IPS-11a (cell line): ENCODE measurements around the gene CSTPP1.
"Not testable (repeated sequence)": the region's sequence is repeated elsewhere in the genome, so short reads cannot be mapped to it uniquely, and the experiment has no call there.

ENCODE experiments used
- H3K4me3 ChIP-seq: one replicate; pipeline ENCODE4 v1.5.1; 2013; ENCODE audit warnings: low read depth, low read length, control low read depth

Gene CSTPP1

DNA sequence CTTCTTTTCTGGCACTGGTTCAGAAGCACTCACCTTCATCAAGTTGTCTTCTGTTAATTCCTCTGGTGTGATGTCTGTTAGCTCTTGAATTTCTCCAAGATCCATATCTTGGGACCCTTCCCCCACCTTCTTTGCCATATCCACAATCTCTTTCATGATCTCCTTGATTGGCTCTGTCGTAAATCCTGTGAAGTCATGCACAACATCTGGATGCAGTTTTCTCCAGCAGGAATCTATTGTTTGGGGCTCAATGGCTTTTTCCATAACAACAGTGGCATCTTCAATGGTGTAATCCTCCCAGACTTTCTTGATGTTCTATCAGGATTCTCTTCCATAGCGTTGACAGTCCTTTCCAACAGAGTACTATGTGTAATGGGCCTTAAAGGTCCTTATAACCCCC, 96.9 kb downstream of the CSTPP1 start:
- H3K4me3 ChIP-seq: no peak overlapping the region

DNA sequence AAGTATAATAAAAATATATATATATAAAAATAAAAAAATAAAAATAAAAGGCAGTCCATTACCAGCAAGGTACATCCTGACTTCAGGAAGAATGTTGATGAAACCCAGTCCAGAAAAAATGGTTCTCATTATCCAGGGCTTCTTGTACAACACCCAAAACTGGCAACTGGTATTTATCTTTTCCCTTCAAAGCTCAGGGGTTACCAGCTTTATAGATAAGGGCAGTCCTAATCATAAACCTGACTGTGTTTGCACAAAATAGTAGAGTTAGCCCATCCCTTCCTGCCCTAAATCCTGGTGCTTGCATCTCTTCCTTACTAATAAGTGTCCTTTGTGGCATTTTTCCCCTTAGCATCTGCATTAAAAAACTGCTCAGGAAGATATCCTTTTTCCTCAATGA, 97.5 kb downstream of the CSTPP1 start:
- H3K4me3 ChIP-seq: no peak overlapping the region

DNA sequence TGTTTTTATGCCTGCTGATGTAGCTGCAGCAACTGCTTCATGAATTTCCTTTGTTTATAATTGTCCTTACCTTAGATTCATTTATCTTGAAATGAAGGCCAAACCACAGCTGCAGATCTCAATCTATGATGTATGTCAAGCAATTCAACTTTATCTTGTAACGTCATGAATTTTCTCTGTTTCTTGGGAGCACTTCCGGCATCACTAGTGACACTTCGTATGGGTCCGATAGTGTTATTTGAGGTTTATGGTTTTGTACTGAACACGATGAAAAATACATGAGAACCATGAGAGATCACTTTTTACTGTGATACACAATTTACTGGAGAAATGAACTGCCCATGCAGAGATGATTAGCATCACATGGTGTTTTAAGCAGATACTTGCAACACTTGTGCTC, 98.5 kb downstream of the CSTPP1 start:
- H3K4me3 ChIP-seq: no peak overlapping the region

DNA sequence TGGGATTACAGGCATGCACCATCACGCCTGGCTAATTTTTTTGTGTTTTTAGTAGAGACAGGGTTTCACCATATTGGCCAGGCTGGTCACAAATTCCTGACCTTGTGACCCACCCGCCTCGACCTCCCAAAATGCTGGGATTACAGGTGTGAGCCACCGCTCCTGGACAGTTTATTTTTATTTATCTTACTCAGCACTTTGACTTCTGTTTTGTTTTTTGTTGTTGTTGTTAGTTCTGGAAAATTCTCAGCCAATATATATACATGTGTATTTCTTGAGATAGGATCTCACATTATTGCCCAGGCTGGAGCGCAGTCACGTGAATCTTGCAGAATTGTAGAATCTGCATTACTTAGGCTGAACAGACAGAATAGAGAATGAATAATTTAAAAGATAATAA, 107.6 kb downstream of the CSTPP1 start:
- H3K4me3 ChIP-seq: no peak overlapping the region

- H3K4me3 ChIP-seq: no peak overlapping the region
Observed at GRCh38 chr11:47047972-47048371, 111.4 kb downstream of the CSTPP1 start.

- H3K4me3 ChIP-seq: no peak overlapping the region
Observed at GRCh38 chr11:47050284-47050683, 113.7 kb downstream of the CSTPP1 start.

- H3K4me3 ChIP-seq: no peak overlapping the region
Observed at GRCh38 chr11:47051217-47051616, 114.7 kb downstream of the CSTPP1 start.

- H3K4me3 ChIP-seq: no peak overlapping the region
Observed at GRCh38 chr11:47052165-47052564, 115.6 kb downstream of the CSTPP1 start.

DNA sequence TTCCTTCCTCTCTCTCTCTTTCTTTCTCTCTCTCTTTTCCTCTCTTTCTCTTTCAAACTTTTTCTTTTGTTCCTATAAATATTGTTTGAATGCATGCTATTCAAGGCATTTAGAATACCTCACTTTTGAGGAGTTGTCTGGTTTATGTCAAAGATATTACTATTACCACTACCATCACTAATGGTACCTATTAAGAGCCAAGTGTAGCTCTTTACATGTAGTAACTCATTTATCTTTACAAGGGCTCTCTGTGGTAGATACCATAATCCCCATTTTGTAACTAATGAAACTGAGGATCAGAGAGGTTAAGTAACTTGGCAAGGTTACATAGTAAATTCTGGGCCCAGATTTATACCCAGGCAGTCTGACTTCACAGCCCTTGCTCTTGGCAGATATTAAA, 116.0 kb downstream of the CSTPP1 start:
- H3K4me3 ChIP-seq: no peak overlapping the region

- no peak overlapping the region for H3K4me3 ChIP-seq
Observed at GRCh38 chr11:47055534-47055933, 119.0 kb downstream of the CSTPP1 start.

DNA sequence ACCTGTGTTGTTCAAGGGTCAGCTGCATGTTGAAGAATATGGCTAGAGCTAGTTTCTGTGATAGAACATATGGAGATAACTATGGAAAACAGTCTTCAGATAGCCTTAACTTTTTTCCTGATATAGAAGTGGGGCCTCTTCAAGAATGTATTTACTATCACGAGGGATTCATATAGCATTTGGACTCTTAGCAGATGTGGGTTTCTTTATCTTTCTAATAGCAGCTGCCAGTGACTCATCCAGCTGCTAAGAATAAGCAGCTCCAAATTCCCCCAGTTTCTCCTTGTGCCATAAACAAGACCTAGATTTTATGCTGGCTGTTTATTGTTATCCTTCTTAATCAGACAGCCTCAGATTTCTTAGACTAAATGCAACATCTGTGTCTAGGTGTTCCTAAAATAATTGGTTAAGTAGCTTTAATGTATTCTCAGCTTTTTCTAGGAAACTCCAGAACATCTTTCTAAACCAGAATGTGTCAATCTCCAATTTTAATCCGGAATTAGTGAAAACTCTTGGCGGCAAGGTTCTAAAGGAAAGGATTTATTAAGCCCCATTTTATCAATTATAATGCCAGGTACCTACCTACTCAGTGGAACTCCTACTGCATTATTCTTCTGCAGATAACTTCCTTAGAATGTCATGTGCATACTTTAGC, 119.8 kb downstream of the CSTPP1 start:
- no peak overlapping the region for H3K4me3 ChIP-seq

DNA sequence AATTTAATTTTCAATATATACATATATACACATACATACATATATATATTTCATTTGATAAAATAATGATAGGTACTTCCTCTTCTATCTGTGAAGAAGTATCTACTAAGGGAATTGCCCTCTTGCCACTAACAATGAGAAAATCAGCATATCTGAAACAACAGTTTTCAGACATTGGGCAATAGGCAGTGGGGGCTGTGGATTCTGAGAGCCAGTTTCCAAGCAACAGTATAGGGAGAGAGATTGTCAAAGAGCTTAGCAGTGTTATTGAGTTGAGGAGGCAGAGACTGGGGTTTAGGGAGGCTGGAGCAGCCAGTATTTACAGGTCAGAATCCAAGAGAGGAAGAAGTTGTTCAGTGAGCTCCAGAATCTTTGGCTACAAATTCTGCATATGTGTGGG, 120.8 kb downstream of the CSTPP1 start:
- H3K4me3 ChIP-seq: no peak overlapping the region

DNA sequence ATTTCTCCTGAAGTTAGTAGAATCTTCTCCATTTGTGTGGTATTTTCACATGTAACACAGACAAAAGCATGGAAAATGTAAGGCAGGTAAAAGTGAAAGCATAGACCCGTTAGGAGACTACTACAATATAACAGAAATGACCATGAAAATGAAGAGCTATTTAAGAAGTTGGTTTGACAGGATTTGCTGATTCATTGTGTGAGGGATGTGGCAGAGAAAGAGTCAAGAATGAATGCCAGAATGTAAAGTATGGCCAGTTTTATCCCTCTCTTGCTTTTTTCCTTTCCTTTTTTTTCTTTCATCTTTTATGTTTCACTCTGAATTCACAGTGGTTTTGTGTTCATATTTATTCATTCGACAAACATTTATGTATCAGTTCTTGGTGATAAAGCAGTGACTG, 124.2 kb downstream of the CSTPP1 start:
- no peak overlapping the region for H3K4me3 ChIP-seq

DNA sequence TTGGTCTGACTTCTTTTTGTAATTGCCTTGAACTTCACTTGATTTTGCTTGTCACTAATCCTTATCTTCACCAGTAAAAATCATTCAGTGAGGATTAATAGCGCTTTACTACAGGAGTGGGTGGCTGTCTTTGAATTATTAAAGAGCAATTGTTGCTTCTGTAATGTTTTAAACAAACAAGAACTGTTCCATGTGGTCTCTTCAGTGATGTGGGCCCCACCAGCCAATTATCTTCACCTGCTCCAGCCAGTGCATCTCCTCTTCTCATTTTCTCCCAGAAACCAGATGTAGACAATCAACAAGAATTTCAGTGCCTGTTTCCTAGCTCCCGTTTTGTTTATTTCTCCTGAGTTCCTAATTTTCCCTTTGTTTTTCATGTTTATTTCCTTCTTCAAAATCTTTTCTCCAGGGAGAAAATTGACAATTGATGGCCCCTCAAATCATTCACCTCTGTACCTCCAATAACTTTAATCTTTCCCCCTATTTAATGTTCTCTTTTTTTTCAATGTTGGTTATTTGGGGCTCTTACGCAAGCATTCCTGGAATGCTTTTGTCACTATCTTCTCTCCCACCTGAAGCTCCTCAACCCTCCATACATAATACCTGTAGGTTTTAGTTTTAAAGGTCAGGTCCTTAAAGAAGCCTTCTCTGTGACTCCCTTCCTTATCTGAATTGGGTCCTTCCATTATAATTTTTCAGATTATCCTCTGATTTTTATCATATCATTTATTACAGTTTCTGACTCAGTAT, 125.0 kb downstream of the CSTPP1 start:
- no peak overlapping the region for H3K4me3 ChIP-seq

DNA sequence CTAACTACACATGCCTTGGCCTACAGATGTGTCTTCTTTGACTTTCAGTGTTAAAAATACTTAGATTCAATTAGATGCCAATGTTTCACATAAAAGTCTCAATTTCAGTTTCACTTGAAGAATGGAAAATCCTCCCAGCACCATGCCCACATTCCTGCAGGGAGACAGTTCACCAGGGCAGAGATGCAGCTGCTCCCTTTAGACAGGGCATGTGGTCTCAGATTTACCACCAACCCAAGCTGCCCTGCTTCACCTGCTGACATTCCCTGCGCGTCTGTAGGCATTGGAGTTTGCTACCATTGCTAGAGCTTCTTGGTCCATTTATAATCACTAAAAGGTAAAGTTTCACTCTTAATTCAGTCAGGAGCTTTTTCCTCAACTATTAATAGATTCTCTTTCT, 126.2 kb downstream of the CSTPP1 start:
- no peak overlapping the region for H3K4me3 ChIP-seq

- H3K4me3 ChIP-seq: no peak overlapping the region
Observed at GRCh38 chr11:47067401-47067800, 130.8 kb downstream of the CSTPP1 start.

GRCh38 chr11:47070769-47071168, 134.2 kb downstream of the CSTPP1 start:
- no peak overlapping the region for H3K4me3 ChIP-seq

GRCh38 chr11:47071341-47071740, 134.8 kb downstream of the CSTPP1 start:
- H3K4me3 ChIP-seq: no peak overlapping the region

DNA sequence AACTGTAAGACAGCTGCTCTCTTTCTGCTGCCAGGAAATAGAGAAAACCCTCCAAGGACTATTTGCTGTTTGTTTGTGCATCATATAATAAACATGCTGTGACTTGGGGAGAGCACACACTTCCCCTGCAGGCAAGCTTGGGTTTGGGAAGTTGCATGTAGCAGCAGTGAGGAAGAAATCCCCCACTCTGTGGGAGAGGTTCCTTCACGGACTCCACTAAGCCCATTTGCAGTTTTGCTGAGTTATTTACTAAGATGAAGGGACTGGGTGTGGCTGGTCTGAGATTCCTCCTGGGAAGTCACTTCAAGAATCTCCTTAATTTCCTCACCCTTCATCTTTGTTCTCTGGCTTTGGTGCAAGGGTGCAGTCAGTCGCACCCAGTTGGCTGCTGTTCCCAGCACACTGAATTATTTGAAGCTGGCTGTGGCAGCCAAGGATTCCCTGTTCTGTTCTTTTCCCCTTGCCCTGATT, 135.3 kb downstream of the CSTPP1 start:
- H3K4me3 ChIP-seq: no peak overlapping the region

- no peak overlapping the region for H3K4me3 ChIP-seq
Observed at GRCh38 chr11:47078751-47079521, 142.4 kb downstream of the CSTPP1 start.

DNA sequence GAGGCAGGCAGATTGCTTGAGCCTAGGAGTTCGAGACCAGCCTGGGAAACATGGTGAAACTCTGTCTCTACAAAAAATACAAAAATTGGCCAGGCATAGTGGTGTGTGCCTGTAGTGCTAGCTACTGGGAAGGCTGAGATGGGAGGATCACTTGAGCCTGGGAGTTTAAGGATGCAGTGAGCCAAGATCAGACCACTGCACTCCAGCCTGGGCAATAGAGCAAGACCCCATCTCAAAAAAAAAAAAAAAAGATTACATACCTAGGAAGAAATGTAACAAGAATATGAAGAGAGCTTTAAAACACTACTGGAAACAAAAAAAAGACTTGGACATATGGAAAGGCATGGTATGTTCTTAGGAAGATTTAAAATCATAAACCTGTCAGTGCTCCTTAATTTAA, 144.2 kb downstream of the CSTPP1 start:
- H3K4me3 ChIP-seq: not testable (repeated sequence)

DNA sequence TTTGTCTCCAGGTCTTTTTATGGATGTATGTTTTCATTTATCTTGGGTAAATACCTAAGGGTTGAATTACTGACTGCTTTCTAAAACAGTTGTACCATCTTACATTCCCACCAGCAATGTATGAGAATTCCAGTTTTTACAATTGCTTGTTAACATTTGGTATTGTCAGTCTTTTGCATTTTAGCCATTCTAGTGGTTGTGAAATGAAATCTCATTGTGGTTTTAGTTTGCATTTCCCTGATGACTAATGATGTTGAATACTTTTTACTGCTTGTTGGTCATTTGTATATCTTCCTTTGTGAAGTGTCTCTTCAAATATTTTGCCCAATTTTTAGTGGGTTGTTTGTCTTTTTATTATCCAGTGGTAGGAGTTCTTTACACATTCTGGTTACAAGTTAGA, 147.4 kb downstream of the CSTPP1 start:
- no peak overlapping the region for H3K4me3 ChIP-seq
